Kidney (tissue), 14 donors: ENCODE measurements around the gene CILP2. TPM values are rescaled to one million over a fixed set of nuclear protein-coding genes. Genes with fewer than 3 reads are reported as not detected.

ENCODE experiments used
- DNase-seq, 5 donors: peaks; one replicate each; pipeline ENCODE4 v3.0.0-alpha.2; 2013 to 2020
- FAIRE-seq: peaks from 2 replicates; lab custom pipeline; 2012; peaks lifted over from hg19 to GRCh38; lab: Jason Lieb, UNC
- H3K27ac ChIP-seq, 2 donors: one replicate each; pipeline ENCODE4 v1.7.0; 2013; ENCODE audit warnings: low read depth in 2 of 2, low read length in 2 of 2, inconsistent platforms in 1 of 2
- H3K27me3 ChIP-seq: one replicate; pipeline ENCODE4 v1.7.1; 2013; ENCODE audit warnings: low read length, inconsistent platforms; ENCODE audit not compliant: control insufficient read depth, insufficient read depth
- H3K36me3 ChIP-seq, 3 donors: one replicate each; pipeline versions ENCODE4 v1.7.0 to v1.7.1; 2013; ENCODE audit warnings: low read length in 3 of 3, control low read depth in 1 of 3, inconsistent platforms in 1 of 3; ENCODE audit not compliant: insufficient read depth in 3 of 3, control insufficient read depth in 2 of 3
- H3K4me1 ChIP-seq, 3 donors: one replicate each; pipeline versions ENCODE4 v1.7.0 to v1.7.1; 2013; ENCODE audit warnings: low read length in 3 of 3, inconsistent platforms in 1 of 3, low read depth in 1 of 3; ENCODE audit not compliant: control insufficient read depth in 2 of 3, insufficient read depth in 2 of 3
- H3K4me3 ChIP-seq, 3 donors: one replicate each; pipeline versions ENCODE4 v1.7.0 to v1.8.1; 2013; ENCODE audit warnings: low read length in 3 of 3, control low read depth in 1 of 3, inconsistent platforms in 1 of 3
- H3K9ac ChIP-seq, 3 donors: one replicate each; pipeline versions ENCODE4 v1.7.0 to v1.7.1; 2013; ENCODE audit warnings: low read length in 3 of 3, control low read depth in 1 of 3, inconsistent platforms in 1 of 3
- H3K9me3 ChIP-seq, 3 donors: one replicate each; pipeline versions ENCODE4 v1.7.0 to v1.7.1; 2013; ENCODE audit warnings: low read length in 3 of 3, control low read depth in 1 of 3, inconsistent platforms in 1 of 3; ENCODE audit not compliant: control insufficient read depth in 2 of 3, insufficient read depth in 1 of 3
- CTCF ChIP-seq: IDR thresholded peaks from 3 replicates; pipeline ENCODE4 v1.5.1; 2012; ENCODE audit warnings: mild to moderate bottlenecking, moderate library complexity, borderline replicate concordance; ENCODE audit not compliant: insufficient read depth; ENCODE audit errors: extremely low read depth
- intact Hi-C: fragments of 100-400 bp; cut with DNase I; formaldehyde crosslinking; loops from one replicate; pipeline ENCODE4 v1.11.1; 2022
- polyA plus RNA-seq: library from polyadenylated mRNA; stranded (reverse); fragments of 350-450 nt; fragmentation: Illumina TruSeq; extraction: RNeasy Lipid Tissue Mini Kit (QIAGEN cat#74804); gene quantifications from one replicate; pipeline ENCODE4 v1.2.3, GENCODE V29; 2014; ENCODE audit warnings: low read depth, low replicate concordance; ENCODE audit not compliant: insufficient read depth
- total RNA-seq: library from RNA; stranded (reverse); fragmentation: NEBNext Ultra II Directional; extraction: Animal tissue kit (Norgen Biotek cat#: 25700); gene quantifications from one replicate; pipeline ENCODE4 v1.2.1, GENCODE V29; 2021
- donor health status: control.
- donor health status: control.
- donor health status: control.
- donor health status: control.
- donor health status: control.
- donor health status: DM: yes; HTN: yes; CAD: no.
- donor health status: Normal renal cell carcinoma (clear cell type).

CILP2 gene
- total and polyA plus RNA-seq, 2 donors from 2014 or later: 0.41 TPM; not detected in 1

- no peak for FAIRE-seq
- H3K9ac ChIP-seq: no peak overlapping the region
- H3K4me3 ChIP-seq: no peak overlapping the region
- H3K27me3 ChIP-seq: no peaks in the 10 kb centered on the region
- peaks cover 2 to 60% (median 57%) of the 10 kb centered on the region in 3 donors for H3K36me3 ChIP-seq
- no peaks in the 10 kb centered on the region for H3K9me3 ChIP-seq
- H3K27ac ChIP-seq: no peak overlapping the region
- no peaks in the 10 kb centered on the region for H3K4me1 ChIP-seq
- no peak for DNase-seq
- no peak for TF ChIP-seq CTCF
- intact Hi-C loops: loop anchor here (10.0 kb wide), 1 partner anchor 134 kb away; no protein-coding TSS in a partner anchor
These were observed 39.6 kb upstream of the CILP2 start for GRCh38 chr19:19498255-19498991.

- peak in 1 of 5 donors; percentile 65 for DNase-seq
- FAIRE-seq: no peak
- no peak for TF ChIP-seq CTCF
- Histone ChIP-seq H3K27me3 (no peaks in the 10 kb centered on the region), H3K36me3 (peaks cover 2 to 57% (median 52%) of the 10 kb centered on the region in 3 donors), H3K9ac (no peak overlapping the region), H3K4me1 (no peaks in the 10 kb centered on the region), H3K27ac (no peak overlapping the region), H3K4me3 (no peak overlapping the region), H3K9me3 (no peaks in the 10 kb centered on the region)
- intact Hi-C loops: loop anchor here (10.0 kb wide), 1 partner anchor 135 kb away; no protein-coding TSS in a partner anchor
These were observed 38.6 kb upstream of the CILP2 start for GRCh38 chr19:19499272-19499995.

GRCh38 chr19:19500975-19501644, 37.0 kb upstream of the CILP2 start:
- intact Hi-C loops: no loop called here

More at GRCh38 chr19:19500975-19501644, 37.0 kb upstream of the CILP2 start:
- Histone ChIP-seq H3K27ac (no peak overlapping the region), H3K9me3 (no peaks in the 10 kb centered on the region), H3K9ac (no peak overlapping the region), H3K4me3 (no peak overlapping the region), H3K4me1 (no peaks in the 10 kb centered on the region), H3K27me3 (no peaks in the 10 kb centered on the region), H3K36me3 (peaks cover under 1 to 50% (median 46%) of the 10 kb centered on the region in 3 donors)
- FAIRE-seq (no peak), DNase-seq (peak in 1 of 5 donors; percentile 71)
- TF ChIP-seq CTCF: no peak
